OCI-M1 (cell line): ENCODE measurements around the gene CEP131.
A peak's percentile ranks its signal among the peaks of the same experiment; 100 is the strongest.

Experiments
- DNase-seq: peaks from one replicate; lab custom pipeline; 2025; lab: John Stamatoyannopoulos, UW

CEP131 gene

DNA sequence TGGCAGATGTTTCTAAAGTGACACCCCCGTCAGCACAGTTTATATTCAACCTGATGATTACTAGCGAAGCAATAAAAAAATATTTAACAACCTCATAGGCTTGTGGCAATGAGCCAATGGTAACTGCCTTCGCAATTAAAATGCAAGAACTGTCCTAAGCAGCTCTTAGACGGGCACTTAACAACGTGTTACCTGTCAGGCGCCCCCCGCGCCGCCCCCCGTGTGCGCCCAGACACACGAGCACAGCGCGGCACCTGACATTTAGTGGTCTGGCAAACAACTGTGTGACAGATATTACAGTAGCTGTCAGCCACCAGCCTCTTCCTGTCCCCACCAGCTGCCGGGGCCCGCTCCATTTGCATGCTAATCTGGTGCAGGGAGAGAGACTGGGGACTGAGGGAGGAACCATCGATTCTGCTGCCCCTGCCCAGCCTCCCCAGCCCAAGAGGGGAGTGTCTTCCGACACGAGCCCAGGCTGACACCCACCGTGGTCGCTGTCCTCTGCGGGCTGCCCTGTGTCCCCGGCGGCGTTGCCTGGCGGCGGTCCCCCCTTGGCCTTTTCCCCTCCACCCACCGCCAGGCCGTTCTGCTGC, 29.0 kb upstream of the CEP131 start:
- DNase-seq: no peak

GRCh38 chr17:81251094-81251708, 28.4 kb upstream of the CEP131 start:
- DNase-seq: no peak

DNA sequence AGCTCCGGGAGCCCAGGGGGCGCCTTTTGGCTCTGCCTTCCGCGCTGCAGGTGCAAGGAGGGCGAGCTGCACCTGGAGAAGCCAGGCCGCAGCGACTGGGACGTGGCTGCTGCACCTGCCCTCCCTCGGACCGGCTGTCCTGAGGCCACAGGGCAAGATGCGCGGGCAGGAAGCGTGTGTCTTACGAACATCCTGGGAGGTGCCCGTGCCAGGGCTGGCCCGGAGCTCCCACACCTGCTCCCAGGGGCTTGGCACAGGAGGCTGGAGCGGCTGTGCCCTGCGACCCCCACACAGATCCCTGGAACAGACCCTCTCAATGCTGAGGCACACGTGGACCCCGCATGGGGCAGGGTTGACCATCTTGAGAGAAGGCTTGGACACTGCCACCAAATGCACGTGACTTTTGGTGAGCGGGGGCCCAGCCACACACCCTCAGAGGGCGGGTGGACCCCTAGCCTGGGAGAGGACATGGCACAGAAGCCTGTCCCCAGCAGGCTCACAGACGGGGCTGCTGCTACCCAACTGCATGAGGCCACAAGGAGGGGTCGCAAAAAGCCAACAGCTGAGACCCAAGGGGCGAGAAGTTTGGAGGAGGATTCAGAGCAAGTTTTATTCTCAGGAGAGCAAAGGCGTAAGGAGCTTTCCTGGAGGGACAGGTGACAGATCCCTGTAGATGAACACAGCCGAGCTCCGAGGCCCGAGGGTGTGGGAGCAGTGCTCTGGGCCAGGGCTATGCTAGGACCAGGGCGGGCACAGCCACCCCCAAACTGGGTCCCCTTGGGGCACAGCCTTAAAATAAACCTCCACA, 27.7 kb upstream of the CEP131 start:
- no peak for DNase-seq

DNA sequence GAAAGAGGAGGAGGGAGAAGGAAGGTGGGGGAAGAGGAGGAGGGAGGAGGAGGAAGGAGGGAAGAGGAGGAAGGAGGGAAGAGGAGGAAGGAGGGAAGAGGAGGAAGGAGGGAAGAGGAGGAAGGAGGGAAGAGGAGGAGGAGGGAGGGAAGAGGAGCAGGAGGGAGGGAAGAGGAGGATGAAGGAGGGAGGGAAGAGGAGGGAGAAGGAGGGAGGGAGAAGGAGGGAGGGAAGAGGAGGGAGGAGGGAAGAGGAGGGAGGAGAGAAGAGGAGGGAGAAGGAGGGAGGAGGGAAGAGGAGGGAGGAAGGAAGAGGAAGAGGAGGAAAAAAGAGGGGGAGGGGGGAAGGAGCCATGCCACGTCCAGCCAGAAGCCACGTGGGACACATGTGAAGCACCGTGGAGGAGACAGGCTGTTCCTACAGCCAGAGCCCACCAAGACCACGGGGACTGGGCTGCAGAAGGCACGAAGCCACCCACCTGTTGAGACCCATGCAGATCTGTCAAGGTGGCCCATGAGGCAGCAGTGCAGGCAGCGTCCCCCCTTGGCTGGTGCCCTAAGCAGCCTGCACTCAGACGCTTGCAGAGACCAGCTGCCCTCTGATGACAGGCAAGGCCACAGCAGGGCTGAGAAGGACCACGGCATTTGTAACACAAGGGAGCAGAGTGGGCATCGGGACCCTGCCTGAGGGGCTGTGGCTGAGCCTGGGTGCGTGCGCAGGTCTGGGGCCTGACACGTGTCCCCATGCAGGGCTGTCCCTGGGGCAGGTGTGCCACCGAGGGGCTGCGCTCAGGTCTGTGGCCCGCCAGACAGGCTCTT, 26.7 kb upstream of the CEP131 start:
- no peak for DNase-seq

GRCh38 chr17:81248649-81249048, 25.9 kb upstream of the CEP131 start:
- DNase-seq: no peak

GRCh38 chr17:81247339-81247990, 24.7 kb upstream of the CEP131 start:
- DNase-seq: no peak

DNA sequence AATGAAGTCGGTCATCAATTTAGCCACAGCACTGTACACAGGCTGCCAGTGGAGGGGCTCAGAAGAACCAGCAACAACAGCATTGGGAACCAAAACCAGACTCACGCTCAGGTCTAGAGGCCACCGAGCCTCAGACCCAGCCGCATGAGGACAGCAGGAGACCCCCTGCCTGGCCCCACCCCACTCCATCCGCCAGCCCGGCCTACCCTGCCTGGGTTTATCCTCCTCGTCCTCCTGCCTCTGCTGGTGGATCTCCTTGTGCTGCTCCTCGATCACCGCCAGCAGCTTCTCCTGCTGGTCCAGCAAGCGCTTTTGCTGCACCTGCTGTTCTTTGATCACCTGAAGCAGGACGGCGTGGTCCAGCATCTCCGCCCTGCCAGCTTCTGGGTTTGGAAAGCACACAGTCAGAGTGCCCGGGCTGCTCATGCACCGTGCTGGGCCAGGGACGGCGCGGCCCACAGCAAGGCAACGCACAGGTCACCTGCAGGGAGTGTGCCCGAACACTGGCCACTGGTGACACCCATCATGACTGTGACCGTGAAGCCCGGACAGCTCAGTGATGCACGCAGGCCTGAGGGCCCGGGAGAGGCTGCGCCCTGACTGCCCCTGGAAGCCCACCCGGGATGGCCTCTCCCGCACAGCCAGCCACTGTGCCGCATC, 24.0 kb upstream of the CEP131 start:
- DNase-seq: no peak

- no peak for DNase-seq
Observed at GRCh38 chr17:81246343-81246670, 23.5 kb upstream of the CEP131 start.

- DNase-seq: no peak
Observed at GRCh38 chr17:81245665-81246342, 23.0 kb upstream of the CEP131 start.

- DNase-seq: no peak
Observed at GRCh38 chr17:81245024-81245664, 22.4 kb upstream of the CEP131 start.

- DNase-seq: no peak
Observed at GRCh38 chr17:81244358-81245023, 21.7 kb upstream of the CEP131 start.

DNA sequence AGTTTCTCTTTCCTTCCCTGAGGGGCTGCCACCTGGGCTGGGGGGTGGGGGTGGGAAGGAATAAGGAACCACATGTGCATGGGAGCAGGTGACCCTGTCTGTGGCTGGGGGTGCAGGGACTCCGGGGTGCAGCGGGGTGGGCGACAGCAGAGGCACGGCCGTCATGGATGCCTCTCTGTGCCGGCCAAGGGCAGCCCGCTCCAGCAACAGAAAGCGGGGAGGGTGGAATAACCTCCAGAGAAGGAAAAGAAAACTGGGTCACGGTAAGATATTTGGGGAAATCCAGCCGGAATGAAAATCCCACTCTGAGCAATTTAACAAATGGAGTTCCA, 20.5 kb upstream of the CEP131 start:
- no peak for DNase-seq

GRCh38 chr17:81242421-81243332, 19.9 kb upstream of the CEP131 start:
- no peak for DNase-seq

DNA sequence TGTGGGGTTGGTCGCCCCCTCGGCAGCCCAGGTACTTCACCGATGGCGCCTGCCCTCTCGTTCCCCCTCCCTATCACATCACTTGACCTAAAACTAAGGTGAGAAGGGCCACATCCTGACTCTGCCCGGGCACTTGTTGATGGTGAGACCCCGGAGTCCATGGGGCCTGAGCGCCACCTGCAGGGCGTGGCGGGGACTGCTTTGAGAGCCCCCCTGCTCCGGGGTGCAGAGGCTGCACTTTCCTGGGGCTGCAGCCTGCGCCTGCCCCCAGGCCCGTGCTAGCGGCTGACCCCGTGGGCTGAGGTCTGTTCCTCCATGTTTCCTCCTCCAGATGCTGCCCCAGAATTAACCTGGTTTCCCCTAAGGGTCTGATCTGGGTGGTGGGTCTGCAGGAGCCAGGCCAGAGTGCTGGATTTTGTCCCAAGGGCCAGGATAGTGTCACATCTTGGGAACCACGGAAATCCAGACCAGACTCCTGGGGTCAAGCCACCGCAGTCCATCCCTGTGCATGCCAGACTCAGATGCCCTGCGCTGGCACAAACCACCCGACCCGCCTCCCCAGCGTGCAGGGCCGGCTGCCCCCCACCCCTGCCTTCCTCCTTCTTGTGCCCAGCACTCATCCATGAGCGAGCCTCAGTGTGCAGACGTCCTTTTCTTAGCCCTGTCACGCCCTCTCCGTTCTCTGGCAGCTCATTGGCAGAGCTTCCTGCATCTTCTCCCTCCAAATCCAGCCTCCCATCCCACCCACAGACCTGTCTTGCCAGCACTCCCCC, 19.1 kb upstream of the CEP131 start:
- DNase-seq: peak; percentile 78

DNA sequence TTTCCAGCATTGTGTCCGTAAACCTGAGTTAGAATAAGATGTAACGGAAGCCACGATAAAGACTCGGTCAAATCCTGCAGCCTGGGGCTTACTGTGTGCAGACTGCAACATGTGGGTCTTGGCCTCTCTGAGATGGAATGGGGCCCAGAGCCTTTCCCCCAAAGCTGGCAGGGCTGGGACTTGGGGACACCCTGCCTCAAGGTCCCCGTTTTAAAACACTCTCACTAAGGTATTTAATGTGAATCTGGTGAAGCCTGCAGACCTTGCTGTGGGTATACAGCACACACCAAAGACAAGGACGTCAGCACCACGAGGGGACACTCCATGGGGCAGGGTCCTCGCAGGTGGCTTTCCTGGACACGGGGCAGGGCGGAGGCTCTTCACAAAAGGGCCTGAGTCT, 18.4 kb upstream of the CEP131 start:
- no peak for DNase-seq

DNA sequence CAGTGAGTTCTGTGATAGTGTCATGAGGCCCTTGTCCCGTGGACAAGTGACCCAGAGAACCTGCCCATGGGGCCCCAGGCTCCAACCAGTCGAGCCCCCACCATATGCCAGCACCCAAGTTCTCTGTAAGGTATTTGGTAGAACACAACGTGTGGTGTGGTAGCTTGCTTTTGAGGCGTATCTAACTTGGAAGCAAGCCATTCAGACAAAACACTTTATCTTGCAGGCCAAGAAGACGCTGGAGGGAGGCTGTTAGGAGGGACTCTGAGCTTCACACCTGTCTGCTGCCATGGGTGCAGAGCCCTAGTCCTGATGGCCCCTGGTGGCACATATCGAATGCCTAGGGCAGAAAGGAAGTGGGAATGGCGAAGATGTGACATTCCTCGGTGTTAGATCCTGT, 18.0 kb upstream of the CEP131 start:
- no peak for DNase-seq

- DNase-seq: peak; percentile 44
Observed at GRCh38 chr17:81239714-81240555, 17.2 kb upstream of the CEP131 start.
